A673 (cell line): ENCODE results near the gene ARHGEF28.

Source experiments
- EZH2 ChIP-seq: fragments of 200-600 bp; sonication (generic); IDR thresholded peaks from 2 replicates; pipeline ENCODE4 v1.6.1; 2017; ENCODE audit warnings: borderline replicate concordance, low read depth, mild to moderate bottlenecking, mixed read lengths, antibody characterized with exemption, low read length; ENCODE audit not compliant: poor library complexity, severe bottlenecking
- TF ChIP-seq, protein P1 (sequence below): fragments of 300-800, 200-600 bp; sonication (generic); conservative IDR thresholded peaks from 2 replicates; pipeline ENCODE4 v1.5.1; 2017; ENCODE audit warnings: low read depth, mild to moderate bottlenecking, antibody characterized with exemption, low read length, moderate library complexity, mixed read lengths

DNA sequence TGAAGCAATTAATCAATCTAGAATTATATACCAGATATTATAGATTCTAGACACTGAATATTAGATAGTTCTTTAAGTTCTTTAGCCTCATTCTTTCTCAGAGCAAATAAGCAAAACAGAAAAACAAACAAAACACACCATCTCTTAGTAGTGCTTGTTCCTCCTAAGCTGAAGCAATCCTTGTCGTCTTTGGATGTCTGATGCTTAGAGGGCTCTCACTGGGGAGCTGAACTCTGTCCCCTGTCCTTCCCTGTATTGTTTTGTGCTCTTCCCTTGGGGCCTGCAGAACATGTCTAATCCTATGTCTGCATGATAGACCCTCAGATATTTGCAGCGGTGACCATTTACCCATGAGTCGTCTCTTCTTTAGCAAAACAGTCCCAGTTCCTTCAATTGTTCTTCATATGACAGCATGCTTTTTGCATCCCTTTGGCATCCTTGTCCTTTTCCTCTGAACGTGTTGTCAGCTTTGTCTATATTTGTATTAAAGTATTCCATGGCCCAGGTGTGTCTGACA is 114.3 kb downstream of the ARHGEF28 start:
- TF ChIP-seq, protein P1, sequence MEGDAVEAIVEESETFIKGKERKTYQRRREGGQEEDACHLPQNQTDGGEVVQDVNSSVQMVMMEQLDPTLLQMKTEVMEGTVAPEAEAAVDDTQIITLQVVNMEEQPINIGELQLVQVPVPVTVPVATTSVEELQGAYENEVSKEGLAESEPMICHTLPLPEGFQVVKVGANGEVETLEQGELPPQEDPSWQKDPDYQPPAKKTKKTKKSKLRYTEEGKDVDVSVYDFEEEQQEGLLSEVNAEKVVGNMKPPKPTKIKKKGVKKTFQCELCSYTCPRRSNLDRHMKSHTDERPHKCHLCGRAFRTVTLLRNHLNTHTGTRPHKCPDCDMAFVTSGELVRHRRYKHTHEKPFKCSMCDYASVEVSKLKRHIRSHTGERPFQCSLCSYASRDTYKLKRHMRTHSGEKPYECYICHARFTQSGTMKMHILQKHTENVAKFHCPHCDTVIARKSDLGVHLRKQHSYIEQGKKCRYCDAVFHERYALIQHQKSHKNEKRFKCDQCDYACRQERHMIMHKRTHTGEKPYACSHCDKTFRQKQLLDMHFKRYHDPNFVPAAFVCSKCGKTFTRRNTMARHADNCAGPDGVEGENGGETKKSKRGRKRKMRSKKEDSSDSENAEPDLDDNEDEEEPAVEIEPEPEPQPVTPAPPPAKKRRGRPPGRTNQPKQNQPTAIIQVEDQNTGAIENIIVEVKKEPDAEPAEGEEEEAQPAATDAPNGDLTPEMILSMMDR: no peak
- TF ChIP-seq EZH2: no peak
